ENCODE results near the gene OCSTAMP.

OCSTAMP gene

GRCh38 chr20:46550461-46550860, at the start of gene OCSTAMP:
Gene OCSTAMP, minus strand, starts transcription at chr20:46550654. Its CDS starts 94 bp downstream, at chr20:46550560.
- FAIRE-seq: no peak
- no peak for DNase-seq (ENCODE audit: low spot score)

- FAIRE-seq (peak; percentile 23), DNase-seq (ENCODE audit: low spot score) (no peak)
These were observed 49.0 kb upstream of the OCSTAMP start for GRCh38 chr20:46599227-46599987.

GRCh38 chr20:46595933-46596332, 45.5 kb upstream of the OCSTAMP start:
- FAIRE-seq: no peak
- no peak for DNase-seq (ENCODE audit: low spot score)

GRCh38 chr20:46594725-46595124, 44.3 kb upstream of the OCSTAMP start:
- DNase-seq (ENCODE audit: low spot score) (no peak), FAIRE-seq (no peak)

- FAIRE-seq (peak; percentile 75), DNase-seq (ENCODE audit: low spot score) (no peak)
These were observed 42.3 kb upstream of the OCSTAMP start for GRCh38 chr20:46592580-46593362.

- DNase-seq (ENCODE audit: low spot score) (no peak), FAIRE-seq (no peak)
These were observed 40.0 kb upstream of the OCSTAMP start for GRCh38 chr20:46590443-46590842.

- FAIRE-seq (no peak), DNase-seq (ENCODE audit: low spot score) (no peak)
These were observed 38.4 kb upstream of the OCSTAMP start for GRCh38 chr20:46588532-46589511.

GRCh38 chr20:46587986-46588385, 37.5 kb upstream of the OCSTAMP start:
- DNase-seq (ENCODE audit: low spot score): no peak
- no peak for FAIRE-seq

GRCh38 chr20:46586724-46587123, 36.3 kb upstream of the OCSTAMP start:
- no peak for DNase-seq (ENCODE audit: low spot score)
- FAIRE-seq: no peak

GRCh38 chr20:46584508-46584907, 34.1 kb upstream of the OCSTAMP start:
- FAIRE-seq (no peak), DNase-seq (ENCODE audit: low spot score) (no peak)

GRCh38 chr20:46583411-46584214, 33.2 kb upstream of the OCSTAMP start:
- DNase-seq (ENCODE audit: low spot score) (no peak), FAIRE-seq (no peak)

- FAIRE-seq: no peak
- DNase-seq (ENCODE audit: low spot score): no peak
These were observed 32.2 kb upstream of the OCSTAMP start for GRCh38 chr20:46582648-46583047.

GRCh38 chr20:46581391-46581790, 30.9 kb upstream of the OCSTAMP start:
- DNase-seq (ENCODE audit: low spot score) (no peak), FAIRE-seq (peak; percentile 32)

GRCh38 chr20:46580613-46581205, 30.3 kb upstream of the OCSTAMP start:
- DNase-seq (ENCODE audit: low spot score) (no peak), FAIRE-seq (no peak)

- FAIRE-seq: no peak
- DNase-seq (ENCODE audit: low spot score): no peak
These were observed 28.3 kb upstream of the OCSTAMP start for GRCh38 chr20:46578745-46579144.

- FAIRE-seq (no peak), DNase-seq (ENCODE audit: low spot score) (no peak)
These were observed 26.4 kb upstream of the OCSTAMP start for GRCh38 chr20:46576774-46577395.

- DNase-seq (ENCODE audit: low spot score) (no peak), FAIRE-seq (no peak)
These were observed 25.5 kb upstream of the OCSTAMP start for GRCh38 chr20:46575937-46576461.

- FAIRE-seq (no peak), DNase-seq (ENCODE audit: low spot score) (no peak)
These were observed 24.9 kb upstream of the OCSTAMP start for GRCh38 chr20:46575394-46575793.

GRCh38 chr20:46573788-46574584, 23.5 kb upstream of the OCSTAMP start:
- no peak for DNase-seq (ENCODE audit: low spot score)
- no peak for FAIRE-seq

All from urothelium cell line (cell line).